HG03060 (cell line): ENCODE measurements around the gene SIRPG.
"Not testable (repeated sequence)": the region's sequence is repeated elsewhere in the genome, so short reads cannot be mapped to it uniquely, and the experiment has no call there.

Experiments
- ATAC-seq: cut with Tn5 transposase; IDR thresholded peaks from one replicate; pipeline ENCODE4 v1.9.1; 2021; ENCODE audit warnings: low read depth, moderate number of reproducible peaks; ENCODE audit not compliant: unreplicated experiment

The SIRPG gene

DNA sequence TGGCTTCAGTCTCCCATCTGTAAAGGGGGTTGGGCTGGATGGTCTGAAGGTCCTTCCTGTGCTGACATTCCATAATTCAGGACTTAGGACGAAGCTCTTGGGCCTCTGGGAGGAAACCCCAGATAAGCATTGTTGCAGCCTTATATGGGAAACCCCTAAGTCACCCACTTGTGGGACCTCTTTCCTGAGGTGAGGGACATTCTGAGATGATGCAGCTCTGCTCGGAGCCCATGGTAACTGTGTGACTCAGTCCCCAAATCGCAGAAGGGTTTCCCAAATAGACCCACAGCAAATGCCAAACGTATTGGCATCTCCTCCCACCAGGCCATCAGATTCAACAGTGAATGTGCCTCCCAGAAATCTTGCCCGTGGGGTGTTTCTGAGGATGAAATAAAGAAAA is 47.2 kb downstream of the SIRPG start:
- ATAC-seq = not testable (repeated sequence)

DNA sequence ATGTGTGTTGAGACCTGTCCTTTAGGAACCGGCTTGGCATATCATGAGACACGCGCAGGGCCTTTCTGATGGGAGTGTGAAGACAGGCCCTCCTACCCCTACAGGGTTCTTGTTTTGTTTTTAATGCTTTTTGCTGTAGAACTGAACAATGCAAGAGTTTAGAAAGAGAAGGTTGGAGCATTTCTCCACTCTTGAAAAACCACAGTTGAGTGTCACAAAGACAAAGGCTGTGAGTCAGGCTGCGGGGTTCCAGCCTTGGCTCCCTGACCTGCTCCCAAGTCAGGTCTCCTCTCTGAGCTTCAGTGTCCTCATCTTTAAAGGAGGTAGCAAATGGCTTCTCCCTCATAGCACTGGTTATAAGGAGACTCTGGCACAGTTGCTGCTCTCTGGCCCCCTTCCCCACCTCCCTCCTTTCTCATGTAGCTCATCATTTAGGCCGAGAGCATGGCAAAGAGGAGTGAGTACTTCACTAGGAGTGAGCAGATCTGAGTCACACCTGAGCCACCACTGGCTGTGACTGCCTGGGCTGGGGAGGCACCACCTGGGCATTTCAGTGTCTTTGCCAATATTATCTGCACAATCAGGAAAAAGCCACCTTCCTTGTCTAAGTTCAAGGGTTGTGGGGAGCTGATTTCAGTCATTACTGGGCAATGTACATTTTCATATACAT is 48.8 kb downstream of the SIRPG start:
- not testable (repeated sequence) for ATAC-seq

DNA sequence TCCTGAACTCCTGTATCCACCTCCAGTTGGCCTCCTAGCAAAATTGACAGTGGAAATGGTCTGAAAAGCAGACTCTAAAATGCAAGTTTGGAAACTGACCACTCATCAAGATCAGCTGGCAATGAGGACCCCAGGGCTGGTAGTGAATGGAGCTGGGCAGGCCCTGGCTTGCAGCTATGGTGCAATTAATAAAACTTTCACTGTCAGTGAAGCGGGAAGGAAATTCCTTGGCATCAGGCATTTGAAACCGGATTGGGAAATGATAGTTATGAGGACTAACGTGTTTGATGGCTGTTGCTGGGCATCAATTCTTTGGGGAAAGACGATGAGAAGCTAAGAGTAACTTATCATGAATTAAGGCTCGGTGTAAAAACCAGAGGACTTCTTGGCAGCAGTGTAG is 56.8 kb downstream of the SIRPG start:
- no peak for ATAC-seq

GRCh38 chr20:1595333-1595732 is 62.2 kb downstream of the SIRPG start:
- ATAC-seq = no peak

GRCh38 chr20:1588533-1589460 is 68.8 kb downstream of the SIRPG start:
- no peak for ATAC-seq

DNA sequence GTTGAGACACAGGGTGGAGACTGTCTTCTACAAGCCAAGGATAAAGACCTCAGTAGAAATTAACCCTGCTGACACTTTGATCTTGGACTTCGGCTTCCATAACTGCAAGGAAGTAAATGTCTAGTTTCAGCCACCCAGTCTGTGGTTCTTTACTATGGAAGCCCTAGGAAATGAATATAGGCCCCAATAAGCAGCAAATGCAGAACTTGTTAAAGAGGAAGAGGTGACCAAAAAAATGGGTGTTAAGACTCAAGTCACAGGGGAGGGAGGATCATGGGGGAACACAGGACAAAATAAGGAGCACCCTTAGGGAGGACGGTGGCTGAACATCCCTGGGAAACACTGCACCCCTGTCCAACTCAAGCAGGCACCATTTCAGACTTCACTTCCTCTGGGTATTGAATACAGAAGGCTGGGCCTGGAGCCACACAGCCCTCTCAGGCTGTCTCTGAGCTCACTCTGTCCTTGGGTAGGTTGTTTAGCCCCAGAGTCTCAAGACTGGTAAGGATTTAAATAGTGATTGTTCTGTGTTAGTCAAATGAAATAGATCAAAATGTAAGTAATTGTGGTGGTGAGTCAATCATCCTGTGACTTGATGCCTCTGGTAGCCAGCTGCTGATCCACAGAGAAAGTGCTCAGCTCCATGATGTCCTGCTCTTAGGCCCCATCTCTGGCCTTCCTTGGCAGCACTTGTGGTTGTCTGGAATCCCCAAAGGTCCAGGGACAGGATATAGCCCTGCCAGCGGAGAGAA is 69.6 kb downstream of the SIRPG start:
- ATAC-seq = no peak

DNA sequence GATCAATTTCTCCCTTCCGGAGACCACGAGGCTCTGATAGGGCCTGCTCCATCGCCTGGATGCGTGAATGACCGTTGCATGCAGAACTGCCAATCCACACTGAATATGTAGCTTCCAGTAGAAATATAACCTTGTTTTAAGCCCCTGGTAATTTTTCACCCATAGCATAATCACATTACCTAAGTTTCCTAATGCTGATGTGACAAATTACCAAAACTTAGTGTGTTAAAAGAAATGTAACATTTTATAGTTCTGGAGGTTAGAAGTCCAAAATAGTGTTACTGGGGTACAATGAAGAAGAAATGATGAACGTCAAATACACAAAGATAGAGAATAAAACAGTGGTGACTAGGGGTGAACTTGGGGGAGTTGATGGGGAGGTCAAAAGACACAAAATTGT is 78.1 kb downstream of the SIRPG start:
- ATAC-seq = no peak
